HL-60/S4 (cell line): ENCODE data around the gene CHCHD4.

Experiments
- in situ Hi-C: fragments of 300-500 bp; cut with MboI; formaldehyde crosslinking; loops from 2 replicates; pipeline ENCODE4 v1.14.3; 2022; ENCODE audit warnings: low sequenced_read_pairs

The CHCHD4 gene

GRCh38 chr3:14063152-14063551, 61.5 kb downstream of the CHCHD4 start:
- in situ Hi-C loops, result no loop called here
